IMR-90 (cell line): ENCODE measurements around the gene CDC34. TPM values are rescaled to one million over a fixed set of nuclear protein-coding genes. Genes with fewer than 3 reads are reported as not detected.

Experiments used
- ATAC-seq: fragments of 200-7000 bp; cut with Tn5 transposase; 2 replicates; pipeline ENCODE4 v1.9.1; 2020; ENCODE audit warnings: low read depth, mild to moderate bottlenecking, moderate library complexity
- BruUV-seq: library from RNA; stranded (reverse); fragments of 400-500 nt; replicated peaks from 2 replicates; lab custom pipeline; 2021; lab: Mats Ljungman, UMichigan
- CTCF ChIA-PET: fragments of 300-600 bp; formaldehyde crosslinking; extraction: SDS; loops from one replicate; lab custom pipeline; 2021; ENCODE audit warnings: antibody characterized with exemption; lab: Yijun Ruan, JAX
- POLR2A ChIA-PET: fragments of 300-600 bp; sonication (Branson Sonifier 250); formaldehyde crosslinking; loops from one replicate; lab custom pipeline; 2022; ENCODE audit warnings: antibody characterized with exemption; ENCODE audit not compliant: unreplicated experiment; lab: Charles Lee
- DNase-seq: peaks from one replicate; pipeline ENCODE4 v3.0.0; 2013
- H2AFZ ChIP-seq: replicated peaks from 2 replicates; pipeline ENCODE3; 2013; ENCODE audit warnings: low read length, mild to moderate bottlenecking; ENCODE audit not compliant: poor library complexity
- H2AK5ac ChIP-seq: 2 replicates; pipeline ENCODE4 v1.6.1; 2013; ENCODE audit warnings: low read depth, low read length, inconsistent platforms
- H2AK9ac ChIP-seq: replicated peaks from 2 replicates; pipeline ENCODE3; 2013; ENCODE audit warnings: mild to moderate bottlenecking, low read depth, low read length, moderate library complexity; ENCODE audit not compliant: poor library complexity
- H2BK120ac ChIP-seq: 2 replicates; pipeline ENCODE4 v1.6.1; 2013; ENCODE audit warnings: low read depth, low read length, inconsistent platforms
- H2BK15ac ChIP-seq: 3 replicates; pipeline ENCODE4 v1.6.1; 2013; ENCODE audit warnings: low read depth, low read length, inconsistent platforms
- H2BK20ac ChIP-seq: 2 replicates; pipeline ENCODE4 v1.6.1; 2013; ENCODE audit warnings: low read depth, mild to moderate bottlenecking, inconsistent platforms, low read length, moderate library complexity
- H2BK5ac ChIP-seq: 2 replicates; pipeline ENCODE4 v1.6.1; 2013; ENCODE audit warnings: mild to moderate bottlenecking, low read depth, low read length, inconsistent platforms; ENCODE audit not compliant: poor library complexity, severe bottlenecking
- H3K14ac ChIP-seq: replicated peaks from 2 replicates; pipeline ENCODE4 v1.6.1; 2013; ENCODE audit warnings: low read depth, low read length, inconsistent platforms
- H3K18ac ChIP-seq: 2 replicates; pipeline ENCODE4 v1.6.1; 2013; ENCODE audit warnings: low read depth, low read length, control low read depth
- H3K23ac ChIP-seq: 2 replicates; pipeline ENCODE4 v1.6.1; 2013; ENCODE audit warnings: low read depth, low read length, inconsistent platforms
- H3K27ac ChIP-seq: 2 replicates; pipeline ENCODE4 v1.5.1; 2013; ENCODE audit warnings: mild to moderate bottlenecking, control low read depth, low read length; ENCODE audit not compliant: insufficient read depth
- H3K27me3 ChIP-seq: 2 replicates; pipeline ENCODE4 v1.6.1; 2013; ENCODE audit warnings: low read length; ENCODE audit not compliant: control insufficient read depth, insufficient read depth
- H3K36me3 ChIP-seq: 2 replicates; pipeline ENCODE4 v1.6.1; 2013; ENCODE audit warnings: low read length, mixed read lengths; ENCODE audit not compliant: control insufficient read depth, insufficient read depth
- H3K4ac ChIP-seq: 2 replicates; pipeline ENCODE4 v1.6.1; 2013; ENCODE audit warnings: low read depth, low read length, inconsistent platforms
- H3K4me1 ChIP-seq: 2 replicates; pipeline ENCODE4 v1.6.1; 2013; ENCODE audit warnings: low read length, mixed read lengths; ENCODE audit not compliant: control insufficient read depth, insufficient read depth
- H3K4me2 ChIP-seq: 2 replicates; pipeline ENCODE4 v1.6.1; 2013; ENCODE audit warnings: low read depth, mild to moderate bottlenecking, control low read depth, low read length, moderate library complexity
- H3K4me3 ChIP-seq: 2 replicates; pipeline ENCODE4 v1.5.1; 2013; ENCODE audit warnings: low read depth, mild to moderate bottlenecking, control low read depth, low read length, moderate library complexity; ENCODE audit not compliant: insufficient read depth
- H3K56ac ChIP-seq: 2 replicates; pipeline ENCODE4 v1.6.1; 2013; ENCODE audit warnings: low read length, inconsistent platforms; ENCODE audit not compliant: insufficient read depth; ENCODE audit errors: extremely low read depth
- H3K79me1 ChIP-seq, 2 experiments: 2 replicates each; pipeline ENCODE4 v1.6.1; 2013; ENCODE audit warnings: low read length in 2 of 2, inconsistent platforms in 1 of 2, low read depth in 1 of 2
- H3K9ac ChIP-seq: 2 replicates; pipeline ENCODE4 v1.6.1; 2013; ENCODE audit warnings: low read depth, low read length, control low read depth
- H3K9me1 ChIP-seq: 2 replicates; pipeline ENCODE4 v1.6.1; 2013; ENCODE audit warnings: low read length, inconsistent platforms; ENCODE audit not compliant: insufficient read depth
- H3K9me3 ChIP-seq: 2 replicates; pipeline ENCODE4 v1.6.1; 2013; ENCODE audit warnings: low read length; ENCODE audit not compliant: control insufficient read depth, insufficient read depth
- H4K20me1 ChIP-seq: 2 replicates; pipeline ENCODE4 v1.6.1; 2013; ENCODE audit warnings: low read length, inconsistent platforms; ENCODE audit not compliant: insufficient read depth
- H4K5ac ChIP-seq: 2 replicates; pipeline ENCODE4 v1.6.1; 2013; ENCODE audit warnings: mild to moderate bottlenecking, low read depth, low read length, control low read depth
- H4K8ac ChIP-seq, 2 experiments: 2 replicates each; pipeline ENCODE4 v1.6.1; 2013; ENCODE audit warnings: low read depth in 2 of 2, low read length in 2 of 2, control low read depth in 1 of 2, inconsistent platforms in 1 of 2
- H4K91ac ChIP-seq: 2 replicates; pipeline ENCODE4 v1.6.1; 2013; ENCODE audit warnings: low read depth, low read length, inconsistent platforms; ENCODE audit not compliant: insufficient read depth
- CTCF ChIP-seq: conservative IDR thresholded peaks from 2 replicates; pipeline ENCODE4 v1.5.1; 2012; ENCODE audit warnings: mild to moderate bottlenecking, low read depth, low read length, improper control_type of control experiment
- MAFK ChIP-seq: IDR thresholded peaks from 2 replicates; pipeline ENCODE4 v1.6.1; 2012; ENCODE audit warnings: low read depth, low read length, improper control_type of control experiment
- MAZ ChIP-seq: IDR thresholded peaks from 2 replicates; pipeline ENCODE4 v1.6.1; 2012; ENCODE audit warnings: low read depth, mild to moderate bottlenecking, low read length, improper control_type of control experiment, moderate library complexity, borderline replicate concordance
- RAD21 ChIP-seq: IDR thresholded peaks from 2 replicates; pipeline ENCODE4 v1.6.1; 2012; ENCODE audit warnings: low read length, improper control_type of control experiment
- RCOR1 ChIP-seq: IDR thresholded peaks from 2 replicates; pipeline ENCODE4 v1.6.1; 2012; ENCODE audit warnings: mild to moderate bottlenecking, low read length, improper control_type of control experiment; ENCODE audit not compliant: insufficient replicate concordance
- WGBS, 2 experiments: methylation state at CpG; one replicate each; pipeline versions ENCODE4 v1.1.5 to v1.1.7; 2013; ENCODE audit warnings: missing lambda C conversion rate in 2 of 2; ENCODE audit not compliant: insufficient read length in 1 of 2; ENCODE audit errors: extremely low coverage in 2 of 2; 5-methylcytosine and 5-hydroxymethylcytosine counted together
- dilution Hi-C: fragments of 300-500 bp; cut with HindIII; formaldehyde crosslinking; loops from one replicate; pipeline ENCODE4 v1.14.3; 2018; ENCODE audit warnings: low sequenced_read_pairs; ENCODE audit not compliant: unreplicated experiment
- in situ Hi-C: fragments of 300-500 bp; cut with MboI; formaldehyde crosslinking; loops from 3 replicates; pipeline ENCODE4 v1.14.3; 2019; ENCODE audit warnings: low sequenced_read_pairs, inconsistent platforms, mixed read lengths
- intact Hi-C: fragments of 100-400 bp; cut with micrococcal nuclease; formaldehyde crosslinking; loops from 2 replicates; pipeline ENCODE4 v1.10.0; 2022
- polyA plus RNA-seq, 3 experiments: library from polyadenylated mRNA; depleted of rRNA; stranded (reverse); fragments of >200 nt; gene quantifications; 2 replicates each; pipeline ENCODE4 v1.2.3, GENCODE V29; 2012; ENCODE audit warnings: low replicate concordance in 1 of 3
- total RNA-seq: library from RNA; depleted of rRNA; stranded (reverse); fragments of >200 nt; gene quantifications from 2 replicates; pipeline ENCODE4 v1.2.3, GENCODE V29; 2012

The CDC34 gene
- total and polyA plus RNA-seq, 2 of the 4 experiments (the other 2 are of a cell fraction), result 35.7 to 68.9 TPM

- intact Hi-C loops (no loop called here), in situ Hi-C loops (no loop called here), dilution Hi-C loops (no loop called here)
- Histone ChIP-seq H3K4ac (peak overlapping the region; percentile 36), H3K36me3 (peaks cover 4% of the 10 kb centered on the region; the same call in 1 of the 2 replicates), H2AK9ac (peak overlapping the region; percentile 1), H3K56ac (no peak overlapping the region), H2BK120ac (peak overlapping the region; percentile 23; the same call in 1 of the 2 replicates), H2AFZ (peak overlapping the region; percentile 91), H3K27me3 (peaks cover 9% of the 10 kb centered on the region), H4K20me1 (no peaks in the 10 kb centered on the region), H3K18ac (peak overlapping the region; percentile 47; the same call in 1 of the 2 replicates), H2AK5ac (peak overlapping the region; percentile 59), H3K9me3 (peaks cover 4% of the 10 kb centered on the region), H3K79me1 (no peaks in the 10 kb centered on the region), H3K9me1 (no peaks in the 10 kb centered on the region), H3K14ac (no peak overlapping the region), H4K8ac (peak overlapping the region; percentile 16 to 64; a peak in 2 of 4 replicates), H3K27ac (peak overlapping the region; percentile 65), H3K23ac (no peak overlapping the region), H2BK20ac (no peak overlapping the region), H3K4me1 (peaks cover 10% of the 10 kb centered on the region), H3K9ac (peak overlapping the region; percentile 36; the same call in 1 of the 2 replicates), H4K5ac (peak overlapping the region; percentile 68), H4K91ac (no peak overlapping the region; the same call in 1 of the 2 replicates), H2BK15ac (no peak overlapping the region), H3K4me3 (no peak overlapping the region), H2BK5ac (no peak overlapping the region), H3K4me2 (peak overlapping the region; percentile 5; the same call in 1 of the 2 replicates)
- BruUV-seq, result no TSS peak
- POLR2A ChIA-PET, result interaction anchor here (0.7 kb wide), 1 partner anchor 252 kb away, joined by 6 read pairs; no protein-coding TSS in a partner anchor
- 59% methylated on average over 18 of the region's 29 CpGs; no CpG with 5 or more reads in 1 of the 2 experiments for WGBS, 2 experiments
- CTCF ChIA-PET, result interaction anchor here (0.8 to 0.9 kb wide), 2 partner anchors 9 to 13 kb away, joined by 3 read pairs; no protein-coding TSS in a partner anchor
- TF ChIP-seq CTCF (no peak), RCOR1 (no peak), MAFK (no peak), RAD21 (no peak), MAZ (no peak)
- DNase-seq (peak; percentile 49), ATAC-seq (peak; percentile 63)
These were observed 7.4 kb upstream of the CDC34 start for GRCh38 chr19:524062-524674.
